H9 (cell line): ENCODE measurements around the gene DOCK11. TPM values are rescaled to one million over a fixed set of nuclear protein-coding genes. Genes with fewer than 3 reads are reported as not detected.

Experiments used
- DNase-seq: peaks from one replicate; pipeline ENCODE4 v3.0.0-alpha.2; 2017
- H2AFZ ChIP-seq: one replicate; pipeline ENCODE4 v1.6.1; 2013; ENCODE audit warnings: mild to moderate bottlenecking, low read length, control low read depth, moderate library complexity
- H2AK5ac ChIP-seq: 2 replicates; pipeline ENCODE4 v1.6.1; 2013; ENCODE audit warnings: low read length, control low read depth, mixed read lengths; ENCODE audit not compliant: insufficient read length
- H2BK120ac ChIP-seq: one replicate; pipeline ENCODE4 v1.6.1; 2013; ENCODE audit warnings: low read depth, mild to moderate bottlenecking, low read length, control low read depth, inconsistent platforms; ENCODE audit not compliant: poor library complexity, severe bottlenecking
- H2BK12ac ChIP-seq: 2 replicates; pipeline ENCODE4 v1.6.1; 2013; ENCODE audit warnings: low read length, control low read depth, mixed read lengths, low read depth; ENCODE audit not compliant: insufficient read length
- H2BK15ac ChIP-seq: 2 replicates; pipeline ENCODE4 v1.6.1; 2013; ENCODE audit warnings: low read depth, low read length, control low read depth
- H2BK20ac ChIP-seq: one replicate; pipeline ENCODE4 v1.6.1; 2013; ENCODE audit warnings: low read depth, mild to moderate bottlenecking, low read length, control low read depth, inconsistent platforms; ENCODE audit not compliant: poor library complexity, severe bottlenecking
- H2BK5ac ChIP-seq: 2 replicates; pipeline ENCODE4 v1.6.1; 2013; ENCODE audit warnings: low read length, control low read depth, mixed read lengths; ENCODE audit not compliant: insufficient read length
- H3K14ac ChIP-seq: 2 replicates; pipeline ENCODE4 v1.6.1; 2013; ENCODE audit warnings: low read length, control low read depth; ENCODE audit not compliant: insufficient read depth
- H3K18ac ChIP-seq: 2 replicates; pipeline ENCODE4 v1.6.1; 2013; ENCODE audit warnings: low read depth, mild to moderate bottlenecking, mixed read lengths, low read length, control low read depth; ENCODE audit not compliant: insufficient read length
- H3K23ac ChIP-seq: 2 replicates; pipeline ENCODE4 v1.6.1; 2013; ENCODE audit warnings: low read length, control low read depth, mixed read lengths, low read depth; ENCODE audit not compliant: insufficient read length
- H3K23me2 ChIP-seq: 2 replicates; pipeline ENCODE4 v1.6.1; 2013; ENCODE audit warnings: low read depth, mild to moderate bottlenecking, mixed read lengths, low read length, control low read depth; ENCODE audit not compliant: insufficient read length, poor library complexity, severe bottlenecking
- H3K27ac ChIP-seq: 2 replicates; pipeline ENCODE4 v1.5.1; 2013; ENCODE audit warnings: low read length, control low read depth, mixed read lengths, low read depth; ENCODE audit not compliant: insufficient read length
- H3K27me3 ChIP-seq: 2 replicates; pipeline ENCODE4 v1.6.1; 2013; ENCODE audit warnings: low read length, control low read depth, inconsistent platforms; ENCODE audit not compliant: insufficient read depth
- H3K4ac ChIP-seq: 2 replicates; pipeline ENCODE4 v1.6.1; 2013; ENCODE audit warnings: low read depth, mild to moderate bottlenecking, control low read depth, inconsistent platforms, low read length, moderate library complexity
- H3K4me1 ChIP-seq: 2 replicates; pipeline ENCODE4 v1.6.1; 2013; ENCODE audit warnings: low read length, control low read depth, inconsistent platforms; ENCODE audit not compliant: insufficient read depth
- H3K4me2 ChIP-seq: 2 replicates; pipeline ENCODE4 v1.6.1; 2013; ENCODE audit warnings: low read length, control low read depth, mixed read lengths; ENCODE audit not compliant: insufficient read length, insufficient read depth
- H3K56ac ChIP-seq: 2 replicates; pipeline ENCODE4 v1.6.1; 2013; ENCODE audit warnings: low read depth, mild to moderate bottlenecking, mixed read lengths, low read length, control low read depth; ENCODE audit not compliant: insufficient read length
- H3K79me1 ChIP-seq: 2 replicates; pipeline ENCODE4 v1.6.1; 2013; ENCODE audit warnings: low read depth, mild to moderate bottlenecking, moderate library complexity, low read length, control low read depth, inconsistent platforms; ENCODE audit not compliant: insufficient read depth, poor library complexity, severe bottlenecking
- H3K79me2 ChIP-seq: 2 replicates; pipeline ENCODE4 v1.6.1; 2013; ENCODE audit warnings: low read length, control low read depth, inconsistent platforms; ENCODE audit not compliant: insufficient read depth
- H3K9ac ChIP-seq: 2 replicates; pipeline ENCODE4 v1.6.1; 2013; ENCODE audit warnings: low read length, control low read depth, mixed read lengths; ENCODE audit not compliant: insufficient read length; ENCODE audit errors: extremely low read depth
- H3K9me3 ChIP-seq: one replicate; pipeline ENCODE4 v1.6.1; 2013; ENCODE audit warnings: low read depth, low read length, inconsistent platforms; ENCODE audit not compliant: control insufficient read depth
- H3T11ph ChIP-seq: one replicate; pipeline ENCODE4 v1.6.1; 2013; ENCODE audit warnings: mild to moderate bottlenecking, low read length, control low read depth, inconsistent platforms
- H4K20me1 ChIP-seq: one replicate; pipeline ENCODE4 v1.6.1; 2013; ENCODE audit not compliant: control insufficient read depth, insufficient read length, insufficient read depth
- H4K5ac ChIP-seq: 2 replicates; pipeline ENCODE4 v1.6.1; 2013; ENCODE audit warnings: low read depth, mild to moderate bottlenecking, mixed read lengths, low read length, control low read depth; ENCODE audit not compliant: insufficient read length
- H4K8ac ChIP-seq: replicated peaks from 2 replicates; pipeline ENCODE4 v1.6.1; 2013; ENCODE audit warnings: low read length, control low read depth, mixed read lengths, low read depth; ENCODE audit not compliant: insufficient read length
- H4K91ac ChIP-seq: 2 replicates; pipeline ENCODE4 v1.6.1; 2013; ENCODE audit warnings: low read depth, mild to moderate bottlenecking, moderate library complexity, mixed read lengths, low read length, control low read depth; ENCODE audit not compliant: insufficient read length
- H3K27ac Mint-ChIP-seq, 3 experiments: 2 replicates in 2 of 3; 3 replicates in 1 of 3; pipeline ENCODE4 v1.8.0; 2020 to 2021; ENCODE audit warnings: mixed read lengths in 3 of 3, mild to moderate bottlenecking in 1 of 3, moderate library complexity in 1 of 3
- H3K27me3 Mint-ChIP-seq: 2 replicates; pipeline ENCODE4 v1.8.0; 2021; ENCODE audit warnings: low read depth, mild to moderate bottlenecking, moderate library complexity, mixed read lengths
- H3K36me3 Mint-ChIP-seq, 3 experiments: 2 replicates in 2 of 3; 3 replicates in 1 of 3; pipeline ENCODE4 v1.8.0; 2020 to 2021; ENCODE audit warnings: low read depth in 3 of 3, mixed read lengths in 3 of 3; ENCODE audit not compliant: insufficient read depth in 1 of 3
- H3K4me1 Mint-ChIP-seq, 2 experiments: 2 replicates each; pipeline ENCODE4 v1.8.0; 2020; ENCODE audit warnings: mixed read lengths in 2 of 2
- H3K4me3 Mint-ChIP-seq, 2 experiments: 2 replicates in 1 of 2; 3 replicates in 1 of 2; pipeline ENCODE4 v1.8.0; 2020 to 2021; ENCODE audit warnings: mild to moderate bottlenecking in 2 of 2, mixed read lengths in 2 of 2, moderate library complexity in 1 of 2
- H3K9me3 Mint-ChIP-seq, 2 experiments: 2 replicates in 1 of 2; 3 replicates in 1 of 2; pipeline ENCODE4 v1.8.0; 2020; ENCODE audit warnings: mild to moderate bottlenecking in 2 of 2, mixed read lengths in 2 of 2, moderate library complexity in 1 of 2
- CTCF ChIP-seq: fragments of 200-600 bp; sonication (generic); conservative IDR thresholded peaks from 3 replicates; pipeline ENCODE4 v1.8.0; 2021; ENCODE audit warnings: antibody characterized with exemption, mild to moderate bottlenecking
- total RNA-seq: library from RNA; stranded (reverse); gene quantifications from 2 replicates; pipeline ENCODE4 v1.2.1, GENCODE V29; 2021

DOCK11 gene
- total RNA-seq, 1 experiment from 2014 or later: 6.2 TPM

- H3K9me3 Mint-ChIP-seq: peaks cover 0 to 46% of the 10 kb centered on the region in 2 experiments; a peak in 2 of 5 replicates
These were observed 180.3 kb downstream of the DOCK11 start for GRCh38 chrX:118675966-118676349.

More at GRCh38 chrX:118675966-118676349, 180.3 kb downstream of the DOCK11 start:
- no peak for DNase-seq
- Histone ChIP-seq H4K91ac (no peak overlapping the region), H2BK120ac (no peak overlapping the region), H3K27ac (no peak overlapping the region), H3K9me3 (peaks cover 9% of the 10 kb centered on the region), H4K5ac (no peak overlapping the region), H2BK20ac (no peak overlapping the region), H3K18ac (no peak overlapping the region), H3K23ac (no peak overlapping the region), H2AK5ac (no peak overlapping the region), H3K56ac (no peak overlapping the region), H3K79me1 (no peaks in the 10 kb centered on the region), H3K4ac (no peak overlapping the region), H3K27me3 (no peaks in the 10 kb centered on the region), H2BK5ac (no peak overlapping the region), H3K9ac (no peak overlapping the region), H2BK15ac (no peak overlapping the region), H2BK12ac (no peak overlapping the region), H3K4me1 (no peaks in the 10 kb centered on the region), H2AFZ (no peak overlapping the region), H3K23me2 (no peaks in the 10 kb centered on the region), H4K20me1 (no peaks in the 10 kb centered on the region), H3K4me2 (no peak overlapping the region), H3T11ph (no peak overlapping the region), H4K8ac (no peak overlapping the region), H3K14ac (no peak overlapping the region), H3K79me2 (no peaks in the 10 kb centered on the region)
- H3K36me3 Mint-ChIP-seq: no peaks in the 10 kb centered on the region; a peak in 1 of 7 replicates
- H3K27ac Mint-ChIP-seq: no peak overlapping the region
- no peak for TF ChIP-seq CTCF
- H3K4me3 Mint-ChIP-seq: no peak overlapping the region
- H3K27me3 Mint-ChIP-seq: no peaks in the 10 kb centered on the region
- H3K4me1 Mint-ChIP-seq: no peaks in the 10 kb centered on the region
